Breast epithelium (tissue), 3 donors: ENCODE results near the gene STOM.

Experiments used
- POLR2A ChIP-seq: fragments of 450-650 bp; IDR thresholded peaks from one replicate; pipeline ENCODE4 v1.6.1; 2016; ENCODE audit warnings: antibody characterized with exemption, mild to moderate bottlenecking, moderate library complexity
- TF ChIP-seq, protein P1 (sequence below), 3 donors: fragments of 450-650 bp; IDR thresholded peaks; one replicate each; pipeline ENCODE4 v1.5.1; 2016 to 2017; ENCODE audit warnings: antibody characterized with exemption in 3 of 3, mild to moderate bottlenecking in 3 of 3, moderate library complexity in 3 of 3

DNA sequence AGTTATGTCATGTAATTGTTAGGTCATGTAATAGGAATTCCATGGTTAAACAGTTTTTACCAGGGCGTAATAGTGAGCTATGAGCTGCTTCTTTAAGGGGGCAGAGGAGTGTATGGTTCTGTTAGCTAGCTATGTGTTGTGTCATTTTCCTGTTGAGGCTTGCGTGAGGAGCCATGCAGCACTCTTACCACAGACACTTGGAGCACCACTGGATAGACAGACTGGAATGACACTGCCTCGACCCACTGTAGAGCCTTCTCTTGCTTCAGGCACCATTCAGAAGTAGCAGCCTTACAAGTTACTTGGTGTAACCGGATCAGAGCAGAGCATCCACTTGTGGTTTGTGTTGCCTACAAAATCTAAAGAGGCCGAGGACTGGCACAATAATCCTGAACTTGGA lies 28.3 kb upstream of the STOM start:
- TF ChIP-seq, protein P1, sequence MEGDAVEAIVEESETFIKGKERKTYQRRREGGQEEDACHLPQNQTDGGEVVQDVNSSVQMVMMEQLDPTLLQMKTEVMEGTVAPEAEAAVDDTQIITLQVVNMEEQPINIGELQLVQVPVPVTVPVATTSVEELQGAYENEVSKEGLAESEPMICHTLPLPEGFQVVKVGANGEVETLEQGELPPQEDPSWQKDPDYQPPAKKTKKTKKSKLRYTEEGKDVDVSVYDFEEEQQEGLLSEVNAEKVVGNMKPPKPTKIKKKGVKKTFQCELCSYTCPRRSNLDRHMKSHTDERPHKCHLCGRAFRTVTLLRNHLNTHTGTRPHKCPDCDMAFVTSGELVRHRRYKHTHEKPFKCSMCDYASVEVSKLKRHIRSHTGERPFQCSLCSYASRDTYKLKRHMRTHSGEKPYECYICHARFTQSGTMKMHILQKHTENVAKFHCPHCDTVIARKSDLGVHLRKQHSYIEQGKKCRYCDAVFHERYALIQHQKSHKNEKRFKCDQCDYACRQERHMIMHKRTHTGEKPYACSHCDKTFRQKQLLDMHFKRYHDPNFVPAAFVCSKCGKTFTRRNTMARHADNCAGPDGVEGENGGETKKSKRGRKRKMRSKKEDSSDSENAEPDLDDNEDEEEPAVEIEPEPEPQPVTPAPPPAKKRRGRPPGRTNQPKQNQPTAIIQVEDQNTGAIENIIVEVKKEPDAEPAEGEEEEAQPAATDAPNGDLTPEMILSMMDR (IDR thresholded peaks at IDR 0.05) = no peak
- TF ChIP-seq POLR2A = no peak
